Astrocyte (in vitro differentiated cells and primary cell): ENCODE results near the gene ZNF862. TPM values are rescaled to one million over a fixed set of nuclear protein-coding genes. Genes with fewer than 3 reads are reported as not detected.

Source experiments
- DNase-seq: peaks from one replicate; pipeline ENCODE4 v3.0.0-alpha.2; 2010; ENCODE audit warnings: low read depth
- FAIRE-seq: peaks from 2 replicates; lab custom pipeline; 2011; peaks lifted over from hg19 to GRCh38; lab: Jason Lieb, UNC
- H2AFZ ChIP-seq: 2 replicates; pipeline ENCODE4 v1.6.0; 2012; ENCODE audit warnings: low read depth, low read length, inconsistent platforms
- H3K27ac ChIP-seq: 2 replicates; pipeline ENCODE4 v1.5.1; 2011; ENCODE audit warnings: low read depth, low read length, inconsistent platforms
- H3K27me3 ChIP-seq: 2 replicates; pipeline ENCODE4 v1.6.0; 2011; ENCODE audit warnings: low read length, inconsistent platforms; ENCODE audit not compliant: insufficient read depth
- H3K36me3 ChIP-seq: 2 replicates; pipeline ENCODE4 v1.5.1; 2011; ENCODE audit warnings: low read length, inconsistent platforms; ENCODE audit not compliant: insufficient read depth
- H3K4me1 ChIP-seq: 2 replicates; pipeline ENCODE4 v1.5.1; 2011; ENCODE audit warnings: low read length, inconsistent platforms; ENCODE audit not compliant: insufficient read depth
- H3K4me2 ChIP-seq: 2 replicates; pipeline ENCODE4 v1.6.0; 2012; ENCODE audit warnings: low read length, inconsistent platforms
- H3K4me3 ChIP-seq: 2 replicates; pipeline ENCODE4 v1.5.1; 2011; ENCODE audit warnings: low read depth, mild to moderate bottlenecking, low read length, inconsistent platforms; ENCODE audit not compliant: insufficient read depth
- H3K79me2 ChIP-seq: 2 replicates; pipeline ENCODE4 v1.6.0; 2012; ENCODE audit warnings: mild to moderate bottlenecking, low read length, inconsistent platforms; ENCODE audit not compliant: insufficient read depth
- H3K9ac ChIP-seq: 2 replicates; pipeline ENCODE4 v1.6.0; 2012; ENCODE audit warnings: mild to moderate bottlenecking, low read length, inconsistent platforms
- H3K9me3 ChIP-seq: 2 replicates; pipeline ENCODE4 v1.5.1; 2012; ENCODE audit warnings: low read depth, mild to moderate bottlenecking, low read length, inconsistent platforms; ENCODE audit not compliant: insufficient read depth
- H4K20me1 ChIP-seq: 2 replicates; pipeline ENCODE4 v1.6.0; 2012; ENCODE audit warnings: low read length, inconsistent platforms; ENCODE audit not compliant: insufficient read depth
- H3K27ac Mint-ChIP-seq: one replicate; pipeline ENCODE4 v1.8.0; 2021; ENCODE audit warnings: mild to moderate bottlenecking, mixed read lengths; ENCODE audit not compliant: unreplicated experiment
- H3K27me3 Mint-ChIP-seq: one replicate; pipeline ENCODE4 v1.8.0; 2021; ENCODE audit warnings: low read depth, mixed read lengths; ENCODE audit not compliant: unreplicated experiment
- H3K36me3 Mint-ChIP-seq: one replicate; pipeline ENCODE4 v1.8.0; 2021; ENCODE audit warnings: low read depth, mixed read lengths; ENCODE audit not compliant: unreplicated experiment
- H3K4me1 Mint-ChIP-seq: one replicate; pipeline ENCODE4 v1.8.0; 2021; ENCODE audit warnings: low read depth, mixed read lengths; ENCODE audit not compliant: unreplicated experiment
- H3K4me3 Mint-ChIP-seq: one replicate; pipeline ENCODE4 v1.8.0; 2021; ENCODE audit warnings: mild to moderate bottlenecking, moderate library complexity, mixed read lengths; ENCODE audit not compliant: unreplicated experiment
- H3K9me3 Mint-ChIP-seq: one replicate; pipeline ENCODE4 v1.8.0; 2021; ENCODE audit warnings: mild to moderate bottlenecking, mixed read lengths; ENCODE audit not compliant: unreplicated experiment
- EZH2 ChIP-seq: IDR thresholded peaks from 2 replicates; pipeline ENCODE4 v1.6.1; 2012; ENCODE audit warnings: mild to moderate bottlenecking, low read length, inconsistent platforms; ENCODE audit not compliant: insufficient read depth
- total RNA-seq: library from RNA; stranded (reverse); gene quantifications from 2 replicates; pipeline ENCODE4 v1.2.1, GENCODE V29; 2021
- TF ChIP-seq, protein P1 (sequence below): IDR thresholded peaks from 2 replicates; pipeline ENCODE4 v1.5.1; 2011; ENCODE audit warnings: low read depth, mild to moderate bottlenecking, inconsistent platforms, low read length, moderate library complexity; ENCODE audit not compliant: insufficient read depth

ZNF862 gene
- total RNA-seq, 1 donor from 2014 or later = 13.2 TPM

GRCh38 chr7:149859876-149860275, 21.7 kb downstream of the ZNF862 start:
- DNase-seq = no peak
- FAIRE-seq = no peak
- Mint-ChIP-seq H3K4me1 (peaks cover 20% of the 10 kb centered on the region), H3K9me3 (no peaks in the 10 kb centered on the region), H3K27ac (no peak overlapping the region), H3K4me3 (no peak overlapping the region), H3K36me3 (peaks cover 26% of the 10 kb centered on the region), H3K27me3 (peaks cover 9% of the 10 kb centered on the region)
- Histone ChIP-seq H3K27ac (no peak overlapping the region), H2AFZ (no peak overlapping the region), H3K9ac (no peak overlapping the region), H3K36me3 (no peaks in the 10 kb centered on the region), H3K27me3 (no peaks in the 10 kb centered on the region), H3K9me3 (no peaks in the 10 kb centered on the region), H4K20me1 (no peaks in the 10 kb centered on the region), H3K4me3 (no peak overlapping the region), H3K4me1 (peaks cover 12% of the 10 kb centered on the region), H3K79me2 (no peaks in the 10 kb centered on the region), H3K4me2 (no peak overlapping the region)
- no peak for TF ChIP-seq EZH2
- TF ChIP-seq, protein P1, sequence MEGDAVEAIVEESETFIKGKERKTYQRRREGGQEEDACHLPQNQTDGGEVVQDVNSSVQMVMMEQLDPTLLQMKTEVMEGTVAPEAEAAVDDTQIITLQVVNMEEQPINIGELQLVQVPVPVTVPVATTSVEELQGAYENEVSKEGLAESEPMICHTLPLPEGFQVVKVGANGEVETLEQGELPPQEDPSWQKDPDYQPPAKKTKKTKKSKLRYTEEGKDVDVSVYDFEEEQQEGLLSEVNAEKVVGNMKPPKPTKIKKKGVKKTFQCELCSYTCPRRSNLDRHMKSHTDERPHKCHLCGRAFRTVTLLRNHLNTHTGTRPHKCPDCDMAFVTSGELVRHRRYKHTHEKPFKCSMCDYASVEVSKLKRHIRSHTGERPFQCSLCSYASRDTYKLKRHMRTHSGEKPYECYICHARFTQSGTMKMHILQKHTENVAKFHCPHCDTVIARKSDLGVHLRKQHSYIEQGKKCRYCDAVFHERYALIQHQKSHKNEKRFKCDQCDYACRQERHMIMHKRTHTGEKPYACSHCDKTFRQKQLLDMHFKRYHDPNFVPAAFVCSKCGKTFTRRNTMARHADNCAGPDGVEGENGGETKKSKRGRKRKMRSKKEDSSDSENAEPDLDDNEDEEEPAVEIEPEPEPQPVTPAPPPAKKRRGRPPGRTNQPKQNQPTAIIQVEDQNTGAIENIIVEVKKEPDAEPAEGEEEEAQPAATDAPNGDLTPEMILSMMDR = no peak

- peaks cover 9% of the 10 kb centered on the region for H3K27me3 Mint-ChIP-seq
- no peak overlapping the region for H3K27ac ChIP-seq
- H3K9me3 Mint-ChIP-seq = no peaks in the 10 kb centered on the region
- no peaks in the 10 kb centered on the region for H3K36me3 ChIP-seq
- H3K4me3 Mint-ChIP-seq = no peak overlapping the region
- no peaks in the 10 kb centered on the region for H3K9me3 ChIP-seq
- H3K27me3 ChIP-seq = no peaks in the 10 kb centered on the region
- H2AFZ ChIP-seq = no peak overlapping the region
- DNase-seq (no peak), FAIRE-seq (no peak)
- TF ChIP-seq, protein P1 = no peak
- TF ChIP-seq EZH2 = no peak
- H3K4me3 ChIP-seq = no peak overlapping the region
- H3K36me3 Mint-ChIP-seq = peaks cover 26% of the 10 kb centered on the region
- H4K20me1 ChIP-seq = no peaks in the 10 kb centered on the region
- H3K9ac ChIP-seq = no peak overlapping the region
- no peaks in the 10 kb centered on the region for H3K4me1 ChIP-seq
- H3K4me2 ChIP-seq = no peak overlapping the region
- H3K4me1 Mint-ChIP-seq = peaks cover 8% of the 10 kb centered on the region
- H3K79me2 ChIP-seq = no peaks in the 10 kb centered on the region
- H3K27ac Mint-ChIP-seq = no peak overlapping the region
Observed at GRCh38 chr7:149860821-149861727, 22.9 kb downstream of the ZNF862 start.

DNA sequence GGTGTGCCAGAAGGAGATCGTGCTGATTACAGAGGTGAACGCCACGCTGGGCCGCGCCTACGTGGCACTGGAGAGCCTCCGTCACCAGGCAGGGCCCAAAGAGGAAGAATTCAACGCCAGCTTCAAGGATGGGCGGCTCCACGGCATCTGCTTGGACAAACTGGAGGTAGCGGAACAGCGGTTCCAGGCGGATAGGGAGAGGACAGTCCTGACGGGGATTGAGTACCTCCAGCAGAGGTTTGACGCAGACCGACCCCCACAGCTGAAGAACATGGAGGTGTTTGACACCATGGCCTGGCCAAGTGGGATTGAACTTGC, 23.5 kb downstream of the ZNF862 start:
- TF ChIP-seq, protein P1 = no peak
- no peak for TF ChIP-seq EZH2
- no peak overlapping the region for H3K4me3 Mint-ChIP-seq
- DNase-seq (no peak), FAIRE-seq (no peak)
- peaks cover 9% of the 10 kb centered on the region for H3K27me3 Mint-ChIP-seq
- no peak overlapping the region for H3K27ac Mint-ChIP-seq
- H3K27ac ChIP-seq = no peak overlapping the region
- no peaks in the 10 kb centered on the region for H4K20me1 ChIP-seq
- no peaks in the 10 kb centered on the region for H3K4me1 ChIP-seq
- peaks cover 26% of the 10 kb centered on the region for H3K36me3 Mint-ChIP-seq
- H3K4me1 Mint-ChIP-seq = peaks cover 2% of the 10 kb centered on the region
- H3K4me3 ChIP-seq = no peak overlapping the region
- no peak overlapping the region for H3K4me2 ChIP-seq
- H3K36me3 ChIP-seq = no peaks in the 10 kb centered on the region
- H3K9me3 ChIP-seq = no peaks in the 10 kb centered on the region
- H3K9ac ChIP-seq = no peak overlapping the region
- no peaks in the 10 kb centered on the region for H3K79me2 ChIP-seq
- H3K9me3 Mint-ChIP-seq = no peaks in the 10 kb centered on the region
- no peaks in the 10 kb centered on the region for H3K27me3 ChIP-seq
- no peak overlapping the region for H2AFZ ChIP-seq
